Body of pancreas (tissue), 4 donors: ENCODE results near the gene NEMF.

Source experiments
- CTCF ChIP-seq, 7 experiments: fragments of 450-650 bp in 4 of 7; fragments of 200-600 bp in 3 of 7; sonication (generic) in 3 of 7; IDR thresholded peaks; one replicate each; pipeline ENCODE4 v1.5.1; 2016 to 2019; ENCODE audit warnings: antibody characterized with exemption in 7 of 7
- POLR2A ChIP-seq, 3 donors: fragments of 450-650 bp; IDR thresholded peaks; one replicate each; pipeline ENCODE4 v1.6.1; 2016; ENCODE audit warnings: antibody characterized with exemption in 3 of 3, mild to moderate bottlenecking in 2 of 3

GRCh38 chr14:49867831-49868719 is 15.5 kb upstream of the NEMF start:
- no peak for TF ChIP-seq CTCF (IDR thresholded peaks at IDR 0.05)
- peak; percentile 83 to 97 (median 92) for TF ChIP-seq POLR2A (IDR thresholded peaks at IDR 0.05)
